T-helper 9 cell (primary cell): ENCODE results near the gene NRG2.

ENCODE experiments used
- DNase-seq: peaks from one replicate; pipeline ENCODE4 v3.0.0-alpha.2; 2020

Gene NRG2

DNA sequence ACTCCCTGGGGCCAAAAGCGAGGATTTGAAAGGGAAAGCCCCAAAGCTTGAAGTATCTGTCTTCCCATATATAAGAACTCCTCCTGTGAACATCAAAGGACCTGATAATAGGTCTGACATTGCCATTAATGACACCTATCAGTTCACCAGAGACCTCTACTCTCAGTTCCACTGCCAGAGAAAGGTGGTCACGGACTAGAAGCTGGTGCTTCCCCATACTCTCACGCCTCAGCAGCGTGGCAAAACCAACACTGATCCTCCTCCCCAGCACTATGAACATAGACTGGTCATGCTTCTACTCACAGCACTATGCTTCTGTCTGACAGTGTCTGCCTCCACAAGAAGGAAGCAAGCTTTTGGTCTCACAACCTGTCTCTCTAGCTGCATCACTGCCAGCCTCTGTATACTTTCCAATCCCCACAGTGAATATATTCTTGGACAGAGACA, 37.9 kb downstream of the NRG2 start:
- no peak for DNase-seq

GRCh38 chr5:140004174-140004573, 38.9 kb downstream of the NRG2 start:
- no peak for DNase-seq

DNA sequence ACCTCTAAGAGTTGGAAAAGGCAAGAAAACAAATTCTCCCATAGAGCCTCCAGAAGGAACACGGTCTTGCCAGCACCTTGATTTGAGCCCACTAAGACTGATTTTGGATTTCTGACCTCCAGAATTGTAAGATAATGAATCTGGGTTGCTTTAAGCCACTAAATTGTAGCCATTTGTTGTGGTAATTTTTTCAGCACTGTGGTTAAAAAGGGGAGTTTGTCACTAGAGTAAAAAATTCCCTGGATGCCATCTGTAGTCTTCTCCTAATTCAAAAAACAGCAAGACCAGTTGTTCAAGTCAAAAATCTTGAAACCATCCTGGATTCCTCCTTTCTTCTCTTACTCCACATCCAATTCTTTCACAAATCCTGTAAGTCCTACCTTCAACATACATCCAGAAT, 39.6 kb downstream of the NRG2 start:
- DNase-seq: no peak

DNA sequence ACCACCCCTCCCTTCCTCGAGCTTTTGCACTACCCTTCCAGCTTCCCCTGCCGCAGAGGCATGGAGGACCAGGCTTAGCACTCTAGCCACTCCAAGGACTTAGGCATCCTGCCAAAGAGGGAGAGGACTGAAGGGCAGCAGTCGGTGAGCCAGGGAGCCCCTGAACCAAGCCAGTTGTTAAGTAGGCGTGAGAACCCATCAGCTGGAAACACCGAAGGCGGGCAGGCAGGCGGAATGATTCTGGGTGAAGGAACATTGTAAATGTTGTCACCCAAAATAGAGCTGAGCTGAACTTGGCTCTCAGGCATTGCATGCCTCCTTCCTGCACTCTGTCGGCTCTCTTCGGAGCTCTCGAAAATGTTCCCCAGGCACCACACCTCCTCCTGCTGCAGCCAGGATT, 42.8 kb downstream of the NRG2 start:
- DNase-seq: no peak

- no peak for DNase-seq
Measured at GRCh38 chr5:139998837-139999236, 44.3 kb downstream of the NRG2 start.

GRCh38 chr5:139997276-139997675, 45.8 kb downstream of the NRG2 start:
- no peak for DNase-seq

DNA sequence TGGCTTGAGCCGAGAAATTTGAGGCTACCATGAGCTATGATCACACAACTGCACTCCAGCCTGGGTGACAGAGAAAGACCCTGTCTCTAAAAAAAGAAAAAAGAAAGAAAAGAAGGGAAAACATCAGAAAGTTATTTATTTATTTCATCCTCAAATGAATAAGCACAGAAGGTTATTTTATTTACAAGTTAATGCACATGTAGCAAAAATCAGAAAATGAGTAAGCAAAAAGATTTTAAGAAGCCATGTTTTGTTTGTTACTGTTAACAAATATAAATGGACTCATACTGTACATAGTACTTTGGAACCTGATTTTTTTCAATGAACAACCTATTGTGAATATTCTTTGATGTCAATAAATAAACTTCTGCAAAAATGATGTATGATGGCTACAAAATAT, 47.2 kb downstream of the NRG2 start:
- no peak for DNase-seq

- no peak for DNase-seq
Measured at GRCh38 chr5:139994234-139994633, 48.9 kb downstream of the NRG2 start.

DNA sequence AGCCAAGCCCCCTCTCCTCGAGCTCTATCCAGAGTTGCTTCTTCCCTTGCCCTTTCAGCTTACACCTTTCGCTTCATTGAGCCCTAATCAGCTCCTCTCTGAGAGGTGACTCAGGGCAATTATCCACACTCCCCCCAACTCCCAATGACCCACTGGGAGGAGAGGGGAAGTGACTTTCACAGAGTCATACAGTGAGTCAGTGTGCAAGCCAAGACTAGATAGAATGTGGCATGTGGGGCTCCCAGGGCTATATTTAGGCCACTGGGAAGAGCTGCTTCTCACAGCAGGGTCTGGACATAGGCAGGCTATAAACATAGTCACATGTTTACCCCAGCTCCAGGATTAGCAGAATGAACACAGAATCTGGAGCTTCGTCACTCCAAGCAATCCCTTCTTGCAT, 57.4 kb downstream of the NRG2 start:
- DNase-seq: no peak

- no peak for DNase-seq
Measured at GRCh38 chr5:139985290-139985689, 57.8 kb downstream of the NRG2 start.

- no peak for DNase-seq
Measured at GRCh38 chr5:139984816-139985215, 58.3 kb downstream of the NRG2 start.

DNA sequence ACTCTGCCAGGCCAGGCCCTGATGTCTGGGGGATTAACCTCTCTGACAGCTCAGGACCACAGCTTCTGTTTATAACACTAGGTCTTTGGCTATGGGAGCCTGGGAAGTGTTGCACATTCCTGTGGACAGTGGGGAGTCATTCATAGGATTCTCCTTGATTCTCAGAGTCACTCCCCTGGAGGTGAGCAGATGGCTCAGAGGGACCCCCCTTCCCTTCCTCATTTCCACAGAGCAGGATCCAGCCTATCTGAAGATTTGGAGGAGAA, 60.2 kb downstream of the NRG2 start:
- no peak for DNase-seq

DNA sequence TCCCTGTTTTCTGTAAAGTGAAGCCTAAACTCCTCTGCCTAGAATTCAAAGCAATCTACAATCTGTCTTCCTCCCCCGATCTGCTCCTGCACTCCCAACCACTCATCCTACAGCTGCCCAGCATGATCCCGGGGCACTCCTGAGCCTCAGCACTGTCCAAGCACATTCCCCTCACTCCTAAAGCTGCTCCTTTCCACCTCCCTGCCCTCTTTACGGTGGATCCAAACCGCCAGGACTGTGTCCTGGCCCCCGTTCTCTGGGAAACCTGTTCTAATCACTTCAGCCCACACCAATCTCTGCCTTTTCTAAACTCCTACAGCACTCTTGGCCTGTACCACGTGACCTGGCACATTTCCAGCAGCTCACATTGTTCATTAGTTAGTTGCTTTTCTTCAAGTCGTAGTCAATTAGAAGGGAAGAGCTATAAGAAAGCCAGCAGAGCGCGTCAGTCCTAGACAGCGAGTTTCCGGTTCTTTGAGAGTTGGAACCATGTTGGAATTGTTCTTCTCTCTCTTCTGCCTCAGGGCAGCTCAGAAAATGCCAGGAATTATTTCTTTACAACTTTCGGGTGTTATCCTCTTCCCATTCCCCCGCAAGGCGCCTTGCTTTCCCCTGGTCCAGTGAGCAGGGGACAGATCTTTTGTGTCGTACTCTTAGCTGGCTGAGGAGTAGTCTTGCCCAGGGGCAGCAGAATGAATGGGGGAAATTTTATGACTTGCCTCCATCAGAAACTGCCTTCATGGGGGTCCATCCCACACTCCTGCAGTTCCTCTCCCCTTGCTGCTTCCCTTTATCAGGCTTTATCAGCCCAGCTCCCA, 60.7 kb downstream of the NRG2 start:
- no peak for DNase-seq

- DNase-seq: no peak
Measured at GRCh38 chr5:139980765-139981164, 62.3 kb downstream of the NRG2 start.

DNA sequence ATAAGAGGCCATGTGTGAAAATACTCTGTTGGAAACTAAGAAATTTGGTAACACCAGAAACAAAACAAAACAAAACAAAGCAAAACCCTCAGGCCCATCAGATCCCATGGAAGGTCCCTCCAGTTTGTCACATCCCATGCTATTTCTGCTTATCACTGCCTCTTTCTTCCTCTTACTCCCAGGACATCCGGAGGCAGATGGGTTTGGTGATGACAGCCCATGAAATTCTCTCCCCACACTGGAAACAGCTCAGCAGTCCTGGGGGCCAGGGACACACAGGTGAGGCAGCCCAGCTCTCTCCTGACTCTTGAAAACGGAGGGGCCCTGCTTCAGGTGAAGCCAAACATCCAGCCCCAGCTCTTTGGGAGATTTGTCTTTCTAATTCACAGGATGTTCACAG, 63.2 kb downstream of the NRG2 start:
- DNase-seq: no peak

- no peak for DNase-seq
Measured at GRCh38 chr5:139979518-139979917, 63.6 kb downstream of the NRG2 start.

GRCh38 chr5:139976703-139977102, 66.4 kb downstream of the NRG2 start:
- no peak for DNase-seq

GRCh38 chr5:139975942-139976341, 67.2 kb downstream of the NRG2 start:
- no peak for DNase-seq

DNA sequence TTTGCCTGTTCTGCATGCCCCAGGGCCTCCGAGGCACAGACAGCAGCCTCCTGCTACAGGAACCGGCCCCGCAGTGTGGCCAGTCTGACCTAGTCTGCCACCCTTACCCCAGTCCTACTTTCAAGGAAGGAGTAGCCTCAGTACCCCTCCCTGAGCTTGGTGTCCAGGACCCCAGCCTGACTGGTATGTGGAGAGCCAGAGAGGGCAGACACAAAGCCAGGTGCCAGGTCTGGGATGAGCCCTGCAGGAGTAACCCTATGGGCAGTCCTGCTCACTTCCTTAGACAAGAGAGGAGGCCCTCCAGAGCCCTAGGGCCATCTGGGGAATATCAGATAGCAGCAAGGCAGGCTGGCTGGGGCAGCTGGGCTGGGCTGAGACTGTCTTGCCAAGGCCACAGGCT, 67.8 kb downstream of the NRG2 start:
- no peak for DNase-seq

DNA sequence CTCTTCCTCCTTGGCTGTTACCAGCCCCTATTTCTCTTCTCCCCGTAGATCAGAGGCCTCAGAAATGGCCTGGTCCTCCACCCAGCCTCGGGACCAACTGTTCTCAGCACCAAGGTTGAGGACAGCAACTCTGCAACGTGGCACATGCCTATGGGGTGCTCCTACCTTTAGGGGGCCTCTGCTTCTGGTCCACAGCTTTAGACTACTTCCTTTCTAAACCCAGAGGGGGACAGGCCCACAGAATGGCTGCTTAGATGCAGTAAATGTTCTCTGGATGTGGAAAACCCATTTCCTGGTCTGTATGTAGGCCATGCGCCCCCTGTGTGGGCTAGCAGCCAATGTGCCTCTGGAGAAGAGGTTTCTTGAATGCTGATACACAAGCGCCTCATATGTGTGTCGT, 68.4 kb downstream of the NRG2 start:
- DNase-seq: no peak

GRCh38 chr5:139971202-139971725, 71.8 kb downstream of the NRG2 start:
- no peak for DNase-seq

- no peak for DNase-seq
Measured at GRCh38 chr5:139969318-139969717, 73.8 kb downstream of the NRG2 start.

DNA sequence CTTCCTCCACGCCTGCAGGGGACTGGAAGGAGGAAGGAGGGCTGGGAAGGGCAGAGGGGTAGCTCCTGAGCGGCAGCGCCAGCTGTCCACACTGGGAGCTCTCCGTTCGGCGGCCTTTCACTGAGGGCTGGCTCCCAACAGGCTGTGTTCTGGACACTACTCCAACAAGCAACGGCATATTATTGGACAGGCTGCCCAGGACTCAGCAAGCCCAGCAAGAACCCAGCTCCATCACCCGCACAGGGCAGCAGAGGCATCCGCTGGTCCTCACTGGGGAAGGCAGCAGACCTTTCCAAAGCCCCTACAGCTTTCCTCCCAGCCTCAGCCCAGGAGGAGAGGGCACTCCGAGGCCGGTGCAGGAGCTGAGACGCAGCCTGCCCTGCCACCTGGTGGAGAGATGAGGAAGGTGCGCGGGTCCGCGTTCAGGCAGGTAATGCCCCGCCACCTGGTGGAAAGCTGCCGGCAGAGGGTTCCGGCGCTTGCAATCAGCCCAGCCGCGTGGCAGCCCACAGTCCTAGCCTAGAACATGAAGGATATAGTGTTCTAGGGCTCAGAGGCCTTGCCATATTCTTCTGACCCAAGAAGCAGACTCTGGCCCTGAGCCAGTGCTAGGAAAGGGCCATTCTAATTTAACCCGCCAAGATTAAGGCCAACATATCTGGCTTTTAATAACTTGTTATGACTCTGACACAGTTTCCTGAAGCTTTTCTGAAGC, 74.4 kb downstream of the NRG2 start:
- DNase-seq: peak; percentile 81

- DNase-seq: no peak
Measured at GRCh38 chr5:139967353-139967752, 75.7 kb downstream of the NRG2 start.
